ENCODE data around the gene C5orf58. TPM values are rescaled to one million over a fixed set of nuclear protein-coding genes. Genes with fewer than 3 reads are reported as not detected.

The C5orf58 gene
- total RNA-seq, 4 donors from 2014 or later: not detected

DNA sequence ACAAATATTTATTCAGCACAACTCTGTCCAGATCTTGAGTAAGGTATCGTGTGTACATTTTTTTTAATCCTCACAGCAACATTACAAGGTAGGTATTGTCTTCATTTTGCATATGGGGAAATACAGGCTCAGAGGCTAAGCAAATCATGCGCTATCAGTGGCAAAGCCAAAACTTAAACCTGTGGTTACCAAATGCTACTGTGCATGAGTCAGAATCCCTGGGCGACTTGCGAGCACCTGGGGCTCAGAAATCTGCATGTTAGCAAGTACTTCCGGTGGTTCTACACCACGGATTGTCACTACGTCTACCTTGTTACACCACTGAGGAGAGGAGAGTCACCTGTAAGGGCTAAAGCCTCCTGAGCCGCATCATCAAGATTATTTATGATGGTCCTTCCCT lies 21.3 kb downstream of the C5orf58 start:
- DNase-seq: no peak
- Histone ChIP-seq H3K27ac (peak overlapping the region in 1 of 2 donors; percentile 11), H3K4me1 (no peaks in the 10 kb centered on the region), H3K9me3 (no peaks in the 10 kb centered on the region), H3K36me3 (no peaks in the 10 kb centered on the region), H3K4me3 (no peak overlapping the region), H3K27me3 (no peaks in the 10 kb centered on the region)
- intact Hi-C loops (cut with DNase I; ENCODE audit: low total_unique reads): no loop called here
- no peak for TF ChIP-seq POLR2A (IDR thresholded peaks at IDR 0.05)
- no peak for TF ChIP-seq CTCF (IDR thresholded peaks at IDR 0.05)

DNA sequence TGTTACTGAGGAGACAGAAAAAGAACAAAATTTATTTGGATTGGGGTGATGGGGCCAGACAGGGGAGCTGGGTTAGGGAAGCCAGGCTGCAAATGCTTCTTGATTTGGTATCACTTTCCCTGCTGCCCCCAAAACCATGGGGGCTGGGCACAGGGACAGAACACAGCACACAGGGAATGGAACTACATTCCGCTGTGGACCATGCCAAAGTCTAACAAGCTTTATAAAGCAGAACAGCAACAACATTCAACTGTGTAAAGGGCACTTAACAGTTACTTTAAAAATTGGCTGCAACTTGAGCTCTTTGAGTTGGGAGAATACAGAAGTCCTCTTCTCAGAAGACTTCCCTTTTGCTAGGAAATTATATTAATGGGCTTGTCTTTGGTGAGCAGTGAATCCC lies 23.8 kb downstream of the C5orf58 start:
- DNase-seq: no peak
- no peaks in the 10 kb centered on the region for H3K4me1 ChIP-seq
- H3K36me3 ChIP-seq: no peaks in the 10 kb centered on the region
- no peaks in the 10 kb centered on the region for H3K9me3 ChIP-seq
- TF ChIP-seq CTCF (IDR thresholded peaks at IDR 0.05): no peak
- TF ChIP-seq POLR2A (IDR thresholded peaks at IDR 0.05): no peak
- intact Hi-C loops (cut with DNase I; ENCODE audit: low total_unique reads): no loop called here
- H3K4me3 ChIP-seq: no peak overlapping the region
- no peak overlapping the region for H3K27ac ChIP-seq
- no peaks in the 10 kb centered on the region for H3K27me3 ChIP-seq

DNA sequence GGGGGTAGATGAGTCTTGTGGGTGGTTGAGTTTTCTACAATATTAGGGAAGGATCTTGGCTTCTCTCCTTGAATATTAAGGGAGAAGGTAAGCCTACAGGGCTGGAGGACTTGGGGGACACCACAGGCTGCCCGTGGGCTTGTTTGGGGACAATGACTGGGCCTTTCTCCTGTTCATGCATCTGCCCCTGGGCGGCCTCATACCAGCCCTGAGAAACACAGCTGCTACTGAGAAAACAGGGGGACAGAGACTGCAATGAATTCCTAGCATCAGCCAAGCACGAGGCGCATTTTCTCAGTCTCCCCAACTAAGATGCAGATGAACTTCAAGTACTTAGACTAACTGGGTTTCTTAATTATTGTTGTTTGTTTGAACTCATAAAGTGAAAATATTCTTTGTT lies 24.6 kb downstream of the C5orf58 start:
- H3K36me3 ChIP-seq: no peaks in the 10 kb centered on the region
- no peak for TF ChIP-seq POLR2A (IDR thresholded peaks at IDR 0.05)
- no peak for TF ChIP-seq CTCF (IDR thresholded peaks at IDR 0.05)
- intact Hi-C loops (cut with DNase I; ENCODE audit: low total_unique reads): no loop called here
- no peak overlapping the region for H3K4me3 ChIP-seq
- DNase-seq: no peak
- no peaks in the 10 kb centered on the region for H3K4me1 ChIP-seq
- no peaks in the 10 kb centered on the region for H3K27me3 ChIP-seq
- H3K27ac ChIP-seq: no peak overlapping the region
- no peaks in the 10 kb centered on the region for H3K9me3 ChIP-seq

- no peaks in the 10 kb centered on the region for H3K9me3 ChIP-seq
- no peaks in the 10 kb centered on the region for H3K27me3 ChIP-seq
- H3K27ac ChIP-seq: no peak overlapping the region
- no peaks in the 10 kb centered on the region for H3K36me3 ChIP-seq
- DNase-seq: no peak
- intact Hi-C loops (cut with DNase I; ENCODE audit: low total_unique reads): loop anchor here (10.0 kb wide), 1 partner anchor 163 kb away; no protein-coding TSS in a partner anchor
- H3K4me1 ChIP-seq: no peaks in the 10 kb centered on the region
- TF ChIP-seq POLR2A (IDR thresholded peaks at IDR 0.05): no peak
- no peak for TF ChIP-seq CTCF (IDR thresholded peaks at IDR 0.05)
- no peak overlapping the region for H3K4me3 ChIP-seq
Measured at GRCh38 chr5:170261528-170262043, 28.8 kb downstream of the C5orf58 start.

DNA sequence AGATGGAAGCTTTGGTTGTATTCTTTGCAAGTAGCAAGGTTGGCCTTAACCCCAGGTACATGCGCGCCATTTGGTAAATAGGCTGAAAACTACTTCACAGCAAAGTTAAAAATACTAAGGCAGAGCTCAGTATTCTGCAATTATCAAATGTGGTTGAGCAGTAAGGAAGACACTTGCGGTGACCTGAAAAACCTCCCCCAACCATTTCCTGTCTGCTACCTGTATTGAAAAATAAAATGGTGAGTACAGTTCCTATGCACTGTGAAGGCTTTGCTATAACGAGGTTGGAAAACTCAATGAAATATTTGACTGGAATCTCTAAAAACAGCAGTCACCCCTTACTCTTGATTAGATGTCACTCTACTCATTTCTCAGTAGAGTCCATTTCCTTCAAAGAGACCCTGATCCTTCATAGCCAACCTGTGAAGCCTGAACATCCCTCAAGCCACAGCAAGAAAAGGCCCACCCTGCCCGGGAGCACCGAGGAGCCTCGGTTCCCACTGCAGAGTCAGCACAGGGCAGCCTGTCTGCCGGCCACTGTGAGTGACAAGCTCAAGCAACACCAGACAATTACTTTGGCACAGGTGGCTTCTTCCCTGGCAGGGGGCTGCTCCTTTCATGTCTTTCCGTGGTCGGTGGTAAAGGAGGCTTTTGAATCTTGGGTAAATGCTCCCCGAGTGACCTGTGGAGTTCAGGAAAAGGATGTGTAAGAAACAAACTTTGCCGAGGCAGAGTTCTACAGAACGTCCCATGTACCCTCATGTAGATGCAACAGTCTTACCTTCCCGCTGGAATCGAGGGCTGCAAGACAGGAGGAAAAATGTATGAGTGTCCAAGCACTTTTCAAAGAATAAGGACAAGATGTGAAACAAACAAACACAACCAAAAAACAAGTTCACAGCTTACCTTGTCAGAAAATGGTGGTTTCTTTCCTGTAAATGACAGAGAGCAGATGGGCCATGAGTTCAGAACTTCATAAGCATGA lies 29.6 kb downstream of the C5orf58 start:
- no peak for TF ChIP-seq POLR2A (IDR thresholded peaks at IDR 0.05)
- no peak for TF ChIP-seq CTCF (IDR thresholded peaks at IDR 0.05)
- intact Hi-C loops (cut with DNase I; ENCODE audit: low total_unique reads): loop anchor here (10.0 kb wide), 1 partner anchor 162 kb away; no protein-coding TSS in a partner anchor
- Histone ChIP-seq H3K27me3 (no peaks in the 10 kb centered on the region), H3K4me3 (no peak overlapping the region), H3K9me3 (no peaks in the 10 kb centered on the region), H3K36me3 (no peaks in the 10 kb centered on the region), H3K4me1 (no peaks in the 10 kb centered on the region), H3K27ac (no peak overlapping the region)
- DNase-seq: no peak

Data from uterus (tissue), 4 donors.